ENCODE measurements around the gene UNC45B. TPM values are rescaled to one million over a fixed set of nuclear protein-coding genes. Genes with fewer than 3 reads are reported as not detected.

Gene UNC45B
- total RNA-seq, 1 experiment from 2014 or later = not detected

GRCh38 chr17:35222452-35222851 is 74.8 kb downstream of the UNC45B start:
- no peak overlapping the region for H3K9ac ChIP-seq (ENCODE audit: low read length)
- intact Hi-C loops (cut with micrococcal nuclease) = no loop called here
- no peak overlapping the region for H3K4me3 ChIP-seq (replicated peaks in 1 of 2; ENCODE audit: low read depth in 1 of 2, low read length in 2 of 2)
- H3K27me3 ChIP-seq (ENCODE audit: insufficient read depth, low read length) = 0 out of 2 replicates have a peak, but pooled peaks cover 4% of the 10 kb centered on the region
- BruUV-seq (replicated peaks) = no TSS peak
- H3K36me3 ChIP-seq (ENCODE audit: control insufficient read depth in 1 of 2, insufficient read depth in 2 of 2, low read length in 2 of 2) = no peaks in the 10 kb centered on the region
- no peak for DNase-seq (ENCODE audit: low read depth, low spot score)
- POLR2A ChIA-PET = no interaction called here
- H3K79me2 ChIP-seq (ENCODE audit: insufficient read depth, low read length) = no peaks in the 10 kb centered on the region
- no peaks in the 10 kb centered on the region for H3K9me3 ChIP-seq (ENCODE audit: control insufficient read depth in 1 of 2, insufficient read depth in 1 of 2, low read depth in 1 of 2, low read length in 2 of 2)
- no peaks in the 10 kb centered on the region for H3K9me2 ChIP-seq (ENCODE audit: insufficient read depth)
- no peak for TF ChIP-seq JUND (IDR thresholded peaks at IDR 0.05)
- TF ChIP-seq, protein P1, sequence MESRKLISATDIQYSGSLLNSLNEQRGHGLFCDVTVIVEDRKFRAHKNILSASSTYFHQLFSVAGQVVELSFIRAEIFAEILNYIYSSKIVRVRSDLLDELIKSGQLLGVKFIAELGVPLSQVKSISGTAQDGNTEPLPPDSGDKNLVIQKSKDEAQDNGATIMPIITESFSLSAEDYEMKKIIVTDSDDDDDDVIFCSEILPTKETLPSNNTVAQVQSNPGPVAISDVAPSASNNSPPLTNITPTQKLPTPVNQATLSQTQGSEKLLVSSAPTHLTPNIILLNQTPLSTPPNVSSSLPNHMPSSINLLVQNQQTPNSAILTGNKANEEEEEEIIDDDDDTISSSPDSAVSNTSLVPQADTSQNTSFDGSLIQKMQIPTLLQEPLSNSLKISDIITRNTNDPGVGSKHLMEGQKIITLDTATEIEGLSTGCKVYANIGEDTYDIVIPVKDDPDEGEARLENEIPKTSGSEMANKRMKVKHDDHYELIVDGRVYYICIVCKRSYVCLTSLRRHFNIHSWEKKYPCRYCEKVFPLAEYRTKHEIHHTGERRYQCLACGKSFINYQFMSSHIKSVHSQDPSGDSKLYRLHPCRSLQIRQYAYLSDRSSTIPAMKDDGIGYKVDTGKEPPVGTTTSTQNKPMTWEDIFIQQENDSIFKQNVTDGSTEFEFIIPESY (IDR thresholded peaks at IDR 0.05; ENCODE audit: extremely low read depth, insufficient replicate concordance, low read length) = no peak
- TF ChIP-seq CEBPB (IDR thresholded peaks at IDR 0.05; ENCODE audit: low read depth) = no peak
- no peak for TF ChIP-seq SRF (IDR thresholded peaks at IDR 0.05; ENCODE audit: low read depth)
- TF ChIP-seq ZFX (IDR thresholded peaks at IDR 0.05) = no peak
- no peak for TF ChIP-seq ELF1 (IDR thresholded peaks at IDR 0.05; ENCODE audit: borderline replicate concordance, low read depth)
- no peak for TF ChIP-seq POLR2AphosphoS5 (IDR thresholded peaks at IDR 0.05; ENCODE audit: low read depth, low read length)
- no peak for TF ChIP-seq FOSL1 (IDR thresholded peaks at IDR 0.05; ENCODE audit: low read depth)
- no peak for TF ChIP-seq YY1 (IDR thresholded peaks at IDR 0.05; ENCODE audit: extremely low read depth, insufficient replicate concordance, low read depth, low read length)
- no peak for TF ChIP-seq EZH2phosphoT487 (IDR thresholded peaks at IDR 0.05; ENCODE audit: borderline replicate concordance)
- no peak for TF ChIP-seq ZNF274 (IDR thresholded peaks at IDR 0.05; ENCODE audit: low read depth, low read length)
- no peak for TF ChIP-seq CBX3 (IDR thresholded peaks at IDR 0.05; ENCODE audit: low read depth)
- TF ChIP-seq, protein P2, sequence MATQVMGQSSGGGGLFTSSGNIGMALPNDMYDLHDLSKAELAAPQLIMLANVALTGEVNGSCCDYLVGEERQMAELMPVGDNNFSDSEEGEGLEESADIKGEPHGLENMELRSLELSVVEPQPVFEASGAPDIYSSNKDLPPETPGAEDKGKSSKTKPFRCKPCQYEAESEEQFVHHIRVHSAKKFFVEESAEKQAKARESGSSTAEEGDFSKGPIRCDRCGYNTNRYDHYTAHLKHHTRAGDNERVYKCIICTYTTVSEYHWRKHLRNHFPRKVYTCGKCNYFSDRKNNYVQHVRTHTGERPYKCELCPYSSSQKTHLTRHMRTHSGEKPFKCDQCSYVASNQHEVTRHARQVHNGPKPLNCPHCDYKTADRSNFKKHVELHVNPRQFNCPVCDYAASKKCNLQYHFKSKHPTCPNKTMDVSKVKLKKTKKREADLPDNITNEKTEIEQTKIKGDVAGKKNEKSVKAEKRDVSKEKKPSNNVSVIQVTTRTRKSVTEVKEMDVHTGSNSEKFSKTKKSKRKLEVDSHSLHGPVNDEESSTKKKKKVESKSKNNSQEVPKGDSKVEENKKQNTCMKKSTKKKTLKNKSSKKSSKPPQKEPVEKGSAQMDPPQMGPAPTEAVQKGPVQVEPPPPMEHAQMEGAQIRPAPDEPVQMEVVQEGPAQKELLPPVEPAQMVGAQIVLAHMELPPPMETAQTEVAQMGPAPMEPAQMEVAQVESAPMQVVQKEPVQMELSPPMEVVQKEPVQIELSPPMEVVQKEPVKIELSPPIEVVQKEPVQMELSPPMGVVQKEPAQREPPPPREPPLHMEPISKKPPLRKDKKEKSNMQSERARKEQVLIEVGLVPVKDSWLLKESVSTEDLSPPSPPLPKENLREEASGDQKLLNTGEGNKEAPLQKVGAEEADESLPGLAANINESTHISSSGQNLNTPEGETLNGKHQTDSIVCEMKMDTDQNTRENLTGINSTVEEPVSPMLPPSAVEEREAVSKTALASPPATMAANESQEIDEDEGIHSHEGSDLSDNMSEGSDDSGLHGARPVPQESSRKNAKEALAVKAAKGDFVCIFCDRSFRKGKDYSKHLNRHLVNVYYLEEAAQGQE (IDR thresholded peaks at IDR 0.05; ENCODE audit: low read depth) = no peak
- TF ChIP-seq SIN3A (IDR thresholded peaks at IDR 0.05; ENCODE audit: low read depth) = no peak
- no peak for TF ChIP-seq RAD21 (IDR thresholded peaks at IDR 0.05; ENCODE audit: low read depth)
- TF ChIP-seq TCF7L2 (IDR thresholded peaks at IDR 0.05; ENCODE audit: borderline replicate concordance, extremely low read depth, insufficient read depth, insufficient read length) = no peak
- no peak for TF ChIP-seq SP1 (IDR thresholded peaks at IDR 0.05; ENCODE audit: low read depth)
- TF ChIP-seq, protein P3, sequence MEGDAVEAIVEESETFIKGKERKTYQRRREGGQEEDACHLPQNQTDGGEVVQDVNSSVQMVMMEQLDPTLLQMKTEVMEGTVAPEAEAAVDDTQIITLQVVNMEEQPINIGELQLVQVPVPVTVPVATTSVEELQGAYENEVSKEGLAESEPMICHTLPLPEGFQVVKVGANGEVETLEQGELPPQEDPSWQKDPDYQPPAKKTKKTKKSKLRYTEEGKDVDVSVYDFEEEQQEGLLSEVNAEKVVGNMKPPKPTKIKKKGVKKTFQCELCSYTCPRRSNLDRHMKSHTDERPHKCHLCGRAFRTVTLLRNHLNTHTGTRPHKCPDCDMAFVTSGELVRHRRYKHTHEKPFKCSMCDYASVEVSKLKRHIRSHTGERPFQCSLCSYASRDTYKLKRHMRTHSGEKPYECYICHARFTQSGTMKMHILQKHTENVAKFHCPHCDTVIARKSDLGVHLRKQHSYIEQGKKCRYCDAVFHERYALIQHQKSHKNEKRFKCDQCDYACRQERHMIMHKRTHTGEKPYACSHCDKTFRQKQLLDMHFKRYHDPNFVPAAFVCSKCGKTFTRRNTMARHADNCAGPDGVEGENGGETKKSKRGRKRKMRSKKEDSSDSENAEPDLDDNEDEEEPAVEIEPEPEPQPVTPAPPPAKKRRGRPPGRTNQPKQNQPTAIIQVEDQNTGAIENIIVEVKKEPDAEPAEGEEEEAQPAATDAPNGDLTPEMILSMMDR (IDR thresholded peaks at IDR 0.05 in 2 of 3, conservative IDR thresholded peaks at IDR 0.05 in 1 of 3; ENCODE audit: borderline replicate concordance in 1 of 3, insufficient read depth in 1 of 3, low read depth in 2 of 3, low read length in 2 of 3) = no peak
- no peak for TF ChIP-seq EGR1 (IDR thresholded peaks at IDR 0.05; ENCODE audit: low read depth)
- H3K27ac ChIP-seq (ENCODE audit: low read depth, low read length) = no peak overlapping the region
- no peaks in the 10 kb centered on the region for H3K4me1 ChIP-seq (ENCODE audit: control insufficient read depth in 1 of 2, insufficient read depth in 2 of 2, low read length in 2 of 2)
- no peak overlapping the region for H3K4me2 ChIP-seq (ENCODE audit: low read length)
- H4K20me1 ChIP-seq (ENCODE audit: insufficient read depth) = no peaks in the 10 kb centered on the region
- ATAC-seq = no peak
- CTCF ChIA-PET = no interaction called here
- RAD21 ChIA-PET (ENCODE audit: low non-redundant PET in 1 of 2, low total read pairs in 2 of 2, uncharacterized antibody in 2 of 2, unreplicated experiment in 2 of 2) = no interaction called here
- no peak overlapping the region for H2AFZ ChIP-seq (ENCODE audit: low read depth, low read length, poor library complexity, severe bottlenecking)
